Mammary epithelial cell (primary cell): ENCODE results near the gene AKAP4.

Experiments
- EZH2 ChIP-seq: IDR thresholded peaks from 2 replicates; pipeline ENCODE4 v1.6.1; 2012; ENCODE audit warnings: low read length, inconsistent platforms, borderline replicate concordance
- TF ChIP-seq, protein P1 (sequence below), 2 donors: IDR thresholded peaks in 1 of 2; conservative IDR thresholded peaks in 1 of 2; 2 replicates each; pipeline ENCODE4 v1.5.1; 2011 to 2012; ENCODE audit warnings: inconsistent platforms in 2 of 2, low read length in 2 of 2, mild to moderate bottlenecking in 2 of 2, control low read depth in 1 of 2, low read depth in 1 of 2; ENCODE audit not compliant: insufficient read depth in 1 of 2; ENCODE audit errors: extremely low read depth in 1 of 2

DNA sequence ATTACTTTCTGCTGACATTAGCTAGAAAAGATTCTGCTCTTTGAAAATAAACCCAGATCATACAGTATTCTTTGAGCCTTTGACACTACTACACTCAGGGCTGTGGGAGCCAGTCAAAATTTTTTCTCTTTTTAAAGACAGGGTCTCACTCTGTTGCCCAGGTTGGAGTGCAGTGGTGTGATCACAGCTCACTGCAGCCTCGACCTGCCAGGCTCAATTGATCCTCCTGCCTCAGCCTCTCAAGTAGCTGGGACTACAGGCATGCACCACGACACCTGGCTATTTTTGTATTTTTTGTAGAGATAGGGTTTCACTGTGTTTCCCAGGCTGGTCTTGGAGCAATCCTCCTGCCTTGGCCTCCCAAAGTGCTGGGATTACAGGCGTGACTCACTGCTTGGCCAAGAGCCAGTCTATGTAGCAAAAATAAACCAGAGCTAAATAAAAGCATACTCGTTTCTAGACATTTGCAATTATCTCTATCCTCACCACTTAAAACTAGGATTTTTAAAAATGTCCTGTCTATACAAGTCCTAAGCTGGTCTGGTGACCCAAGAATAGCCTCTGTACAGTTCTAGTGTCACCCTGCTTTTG is 43.2 kb downstream of the AKAP4 start:
- TF ChIP-seq, protein P1, sequence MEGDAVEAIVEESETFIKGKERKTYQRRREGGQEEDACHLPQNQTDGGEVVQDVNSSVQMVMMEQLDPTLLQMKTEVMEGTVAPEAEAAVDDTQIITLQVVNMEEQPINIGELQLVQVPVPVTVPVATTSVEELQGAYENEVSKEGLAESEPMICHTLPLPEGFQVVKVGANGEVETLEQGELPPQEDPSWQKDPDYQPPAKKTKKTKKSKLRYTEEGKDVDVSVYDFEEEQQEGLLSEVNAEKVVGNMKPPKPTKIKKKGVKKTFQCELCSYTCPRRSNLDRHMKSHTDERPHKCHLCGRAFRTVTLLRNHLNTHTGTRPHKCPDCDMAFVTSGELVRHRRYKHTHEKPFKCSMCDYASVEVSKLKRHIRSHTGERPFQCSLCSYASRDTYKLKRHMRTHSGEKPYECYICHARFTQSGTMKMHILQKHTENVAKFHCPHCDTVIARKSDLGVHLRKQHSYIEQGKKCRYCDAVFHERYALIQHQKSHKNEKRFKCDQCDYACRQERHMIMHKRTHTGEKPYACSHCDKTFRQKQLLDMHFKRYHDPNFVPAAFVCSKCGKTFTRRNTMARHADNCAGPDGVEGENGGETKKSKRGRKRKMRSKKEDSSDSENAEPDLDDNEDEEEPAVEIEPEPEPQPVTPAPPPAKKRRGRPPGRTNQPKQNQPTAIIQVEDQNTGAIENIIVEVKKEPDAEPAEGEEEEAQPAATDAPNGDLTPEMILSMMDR (conservative IDR thresholded peaks at IDR 0.05 in 1 of 2, IDR thresholded peaks at IDR 0.05 in 1 of 2; ENCODE audit: extremely low read depth in 1 of 2, insufficient read depth in 1 of 2, low read depth in 1 of 2, low read length in 2 of 2) = no peak
- TF ChIP-seq EZH2 = no peak
